IPS-20b (cell line): ENCODE data around the gene XYLT2.
"Not testable (repeated sequence)": the region's sequence is repeated elsewhere in the genome, so short reads cannot be mapped to it uniquely, and the experiment has no call there.

ENCODE experiments used
- H3K27ac ChIP-seq: one replicate; pipeline ENCODE4 v1.5.1; 2013; ENCODE audit warnings: low read length
- H3K27me3 ChIP-seq: 2 replicates; pipeline ENCODE4 v1.6.1; 2013; ENCODE audit warnings: mild to moderate bottlenecking, low read length, inconsistent platforms; ENCODE audit not compliant: insufficient read depth
- H3K36me3 ChIP-seq: 2 replicates; pipeline ENCODE4 v1.6.1; 2013; ENCODE audit warnings: low read depth, mild to moderate bottlenecking, inconsistent platforms, low read length, moderate library complexity; ENCODE audit not compliant: insufficient read depth
- H3K4me1 ChIP-seq: 2 replicates; pipeline ENCODE4 v1.6.1; 2013; ENCODE audit warnings: mild to moderate bottlenecking, control low read depth, inconsistent platforms, low read length, moderate library complexity; ENCODE audit not compliant: insufficient read depth
- H3K4me3 ChIP-seq: 2 replicates; pipeline ENCODE4 v1.5.1; 2013; ENCODE audit warnings: mild to moderate bottlenecking, low read length, inconsistent platforms
- H3K9ac ChIP-seq: 2 replicates; pipeline ENCODE4 v1.6.1; 2013; ENCODE audit warnings: low read depth, mild to moderate bottlenecking, inconsistent platforms, low read length, moderate library complexity
- H3K9me3 ChIP-seq: 2 replicates; pipeline ENCODE4 v1.6.1; 2013; ENCODE audit warnings: mild to moderate bottlenecking, low read depth, low read length, inconsistent platforms; ENCODE audit not compliant: insufficient read depth

Gene XYLT2

GRCh38 chr17:50323060-50323459 lies 22.9 kb upstream of the XYLT2 start:
- peaks cover 11% of the 10 kb centered on the region; the same call in 1 of the 2 replicates for H3K4me1 ChIP-seq
- H3K4me3 ChIP-seq = no peak overlapping the region
- H3K27ac ChIP-seq = no peak overlapping the region
- no peaks in the 10 kb centered on the region for H3K36me3 ChIP-seq
- H3K9ac ChIP-seq = no peak overlapping the region
- H3K27me3 ChIP-seq = no peaks in the 10 kb centered on the region
- H3K9me3 ChIP-seq = no peaks in the 10 kb centered on the region

GRCh38 chr17:50325906-50326305 lies 20.0 kb upstream of the XYLT2 start:
- no peaks in the 10 kb centered on the region for H3K9me3 ChIP-seq
- no peaks in the 10 kb centered on the region for H3K36me3 ChIP-seq
- H3K27ac ChIP-seq = no peak overlapping the region
- H3K27me3 ChIP-seq = no peaks in the 10 kb centered on the region
- H3K9ac ChIP-seq = no peak overlapping the region
- no peaks in the 10 kb centered on the region for H3K4me1 ChIP-seq
- no peak overlapping the region for H3K4me3 ChIP-seq

- Histone ChIP-seq H3K9ac (no peak overlapping the region), H3K4me3 (no peak overlapping the region), H3K27ac (no peak overlapping the region)
Observed at GRCh38 chr17:50326831-50327364, 19.0 kb upstream of the XYLT2 start.

GRCh38 chr17:50328363-50329325 lies 17.3 kb upstream of the XYLT2 start:
- H3K27me3 ChIP-seq = no peaks in the 10 kb centered on the region
- no peaks in the 10 kb centered on the region for H3K4me1 ChIP-seq
- H3K4me3 ChIP-seq = no peak overlapping the region
- no peaks in the 10 kb centered on the region for H3K36me3 ChIP-seq
- no peak overlapping the region for H3K27ac ChIP-seq
- no peaks in the 10 kb centered on the region for H3K9me3 ChIP-seq
- no peak overlapping the region for H3K9ac ChIP-seq

More at GRCh38 chr17:50326831-50327364, 19.0 kb upstream of the XYLT2 start:
- Histone ChIP-seq H3K4me1 (no peaks in the 10 kb centered on the region), H3K36me3 (no peaks in the 10 kb centered on the region), H3K27me3 (no peaks in the 10 kb centered on the region), H3K9me3 (no peaks in the 10 kb centered on the region)

GRCh38 chr17:50329716-50330115 lies 16.2 kb upstream of the XYLT2 start:
- Histone ChIP-seq H3K27me3 (no peaks in the 10 kb centered on the region), H3K36me3 (no peaks in the 10 kb centered on the region)

GRCh38 chr17:50330151-50330775 lies 15.7 kb upstream of the XYLT2 start:
- Histone ChIP-seq H3K9ac (no peak overlapping the region), H3K4me1 (no peaks in the 10 kb centered on the region), H3K27ac (no peak overlapping the region), H3K36me3 (no peaks in the 10 kb centered on the region), H3K4me3 (no peak overlapping the region), H3K9me3 (no peaks in the 10 kb centered on the region), H3K27me3 (no peaks in the 10 kb centered on the region)

More at GRCh38 chr17:50329716-50330115, 16.2 kb upstream of the XYLT2 start:
- Histone ChIP-seq H3K4me3 (no peak overlapping the region), H3K4me1 (no peaks in the 10 kb centered on the region), H3K27ac (no peak overlapping the region), H3K9ac (no peak overlapping the region), H3K9me3 (no peaks in the 10 kb centered on the region)

- no peaks in the 10 kb centered on the region for H3K4me1 ChIP-seq
- H3K36me3 ChIP-seq = no peaks in the 10 kb centered on the region
- H3K4me3 ChIP-seq = no peak overlapping the region
- no peak overlapping the region for H3K9ac ChIP-seq
- H3K9me3 ChIP-seq = no peaks in the 10 kb centered on the region
- H3K27ac ChIP-seq = no peak overlapping the region
- no peaks in the 10 kb centered on the region for H3K27me3 ChIP-seq
Observed at GRCh38 chr17:50331085-50331791, 14.7 kb upstream of the XYLT2 start.

- no peaks in the 10 kb centered on the region for H3K27me3 ChIP-seq
- H3K9ac ChIP-seq = no peak overlapping the region
- no peaks in the 10 kb centered on the region for H3K36me3 ChIP-seq
- H3K4me1 ChIP-seq = no peaks in the 10 kb centered on the region
- H3K9me3 ChIP-seq = no peaks in the 10 kb centered on the region
- no peak overlapping the region for H3K27ac ChIP-seq
- H3K4me3 ChIP-seq = no peak overlapping the region
Observed at GRCh38 chr17:50332196-50332595, 13.7 kb upstream of the XYLT2 start.

GRCh38 chr17:50333291-50334057 lies 12.5 kb upstream of the XYLT2 start:
- not testable (repeated sequence) for H3K27ac ChIP-seq, H3K9me3 ChIP-seq, H3K4me1 ChIP-seq, H3K4me3 ChIP-seq, H3K9ac ChIP-seq, H3K36me3 ChIP-seq, H3K27me3 ChIP-seq

- Histone ChIP-seq H3K4me1 (no peaks in the 10 kb centered on the region), H3K9ac (no peak overlapping the region), H3K36me3 (no peaks in the 10 kb centered on the region), H3K4me3 (no peak overlapping the region), H3K9me3 (peaks cover 6% of the 10 kb centered on the region; the same call in 1 of the 2 replicates), H3K27me3 (no peaks in the 10 kb centered on the region), H3K27ac (no peak overlapping the region)
Observed at GRCh38 chr17:50337956-50338355, 8.0 kb upstream of the XYLT2 start.

GRCh38 chr17:50338645-50339044 lies 7.3 kb upstream of the XYLT2 start:
- Histone ChIP-seq H3K36me3 (no peaks in the 10 kb centered on the region), H3K27me3 (no peaks in the 10 kb centered on the region), H3K27ac (no peak overlapping the region), H3K4me1 (no peaks in the 10 kb centered on the region), H3K9me3 (peaks cover 6% of the 10 kb centered on the region; the same call in 1 of the 2 replicates), H3K4me3 (no peak overlapping the region), H3K9ac (no peak overlapping the region)
